HG03097 (cell line): ENCODE measurements around the gene TMEM168.

Source experiments
- ATAC-seq: cut with Tn5 transposase; IDR thresholded peaks from one replicate; pipeline ENCODE4 v1.9.1; 2021; ENCODE audit not compliant: unreplicated experiment, low FRiP score

Gene TMEM168

DNA sequence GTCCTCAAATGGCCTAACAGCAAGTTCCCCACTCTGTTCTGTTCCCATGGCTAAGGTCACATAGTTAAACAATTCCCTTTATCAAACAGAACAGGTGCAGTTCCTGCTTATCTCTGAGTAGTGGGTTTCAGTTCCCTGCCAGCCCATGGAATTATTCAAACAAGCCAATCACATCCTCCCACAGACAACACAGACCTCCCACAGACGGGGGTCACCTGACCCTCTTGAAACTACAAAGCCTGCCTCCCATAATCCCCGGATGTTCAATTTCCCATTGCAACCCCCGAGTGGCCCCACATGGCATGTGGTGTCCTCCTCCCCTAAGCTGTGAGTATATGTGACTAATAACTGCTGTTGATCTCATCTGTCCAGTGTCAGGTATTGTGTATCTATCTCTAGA, 64.1 kb downstream of the TMEM168 start:
- ATAC-seq, result no peak

- no peak for ATAC-seq
Observed at GRCh38 chr7:112723416-112723815, 66.8 kb downstream of the TMEM168 start.

DNA sequence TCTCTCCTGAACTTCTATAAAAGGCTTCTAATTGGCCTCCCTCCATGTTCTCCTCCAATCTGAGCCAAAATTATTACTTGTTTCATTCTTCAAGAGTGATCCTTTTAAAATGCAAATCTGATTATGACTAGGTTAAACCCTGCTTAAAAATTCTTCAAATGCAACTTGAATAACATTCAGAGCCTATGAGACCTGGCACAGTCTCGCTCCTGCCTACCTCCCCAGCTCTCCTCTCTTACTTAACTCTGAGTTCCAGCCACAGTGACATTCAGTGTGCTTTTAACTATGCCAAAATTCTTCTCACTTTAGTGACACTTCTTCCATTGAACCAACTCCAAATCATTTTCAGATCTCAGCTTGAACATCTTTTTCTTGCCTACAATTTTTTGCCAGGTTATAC, 68.8 kb downstream of the TMEM168 start:
- ATAC-seq, result no peak

GRCh38 chr7:112715525-112715924, 74.7 kb downstream of the TMEM168 start:
- no peak for ATAC-seq

- ATAC-seq, result no peak
Observed at GRCh38 chr7:112714917-112715316, 75.3 kb downstream of the TMEM168 start.
